Adrenal gland (tissue), 12 donors: Measurements from ENCODE around the gene NRXN3. TPM values are rescaled to one million over a fixed set of nuclear protein-coding genes. Genes with fewer than 3 reads are reported as not detected.

Source experiments
- DNase-seq, 7 donors: peaks; one replicate each; pipeline ENCODE4 v3.0.0-alpha.2; 2019 to 2020
- H3K27ac ChIP-seq, 5 donors: fragments of 200-600 bp; sonication (generic) in 4 of 5; 1 replicate in 3 of 5; 2 replicates in 2 of 5; pipeline versions ENCODE4 v1.5.1 to v1.8.0; 2016 to 2020; ENCODE audit warnings: mild to moderate bottlenecking in 1 of 5
- H3K27me3 ChIP-seq: fragments of 200-600 bp; 2 replicates; pipeline ENCODE4 v1.8.0; 2021
- H3K36me3 ChIP-seq, 2 donors: fragments of 200-600 bp; replicated peaks in 1 of 2; 1 replicate in 1 of 2; 2 replicates in 1 of 2; pipeline versions ENCODE4 v1.5.1 to v1.8.0; 2018 to 2022
- H3K4me1 ChIP-seq, 2 donors: fragments of 200-600 bp; replicated peaks in 1 of 2; 1 replicate in 1 of 2; 2 replicates in 1 of 2; pipeline versions ENCODE4 v1.5.1 to v1.8.0; 2018 to 2021
- H3K4me3 ChIP-seq, 4 donors: fragments of 200-600 bp; sonication (generic) in 3 of 4; one replicate each; pipeline ENCODE4 v1.5.1; 2016 to 2018
- H3K9me3 ChIP-seq, 3 donors: fragments of 200-600 bp; sonication (generic) in 1 of 3; replicated peaks in 1 of 3; 1 replicate in 2 of 3; 2 replicates in 1 of 3; pipeline versions ENCODE4 v1.5.1 to v1.8.0; 2016 to 2021
- POLR2A ChIP-seq, 2 donors: fragments of 450-650 bp; IDR thresholded peaks; one replicate each; pipeline ENCODE4 v1.6.1; 2017; ENCODE audit warnings: antibody characterized with exemption in 2 of 2, mild to moderate bottlenecking in 2 of 2, moderate library complexity in 1 of 2
- WGBS, 4 donors: extraction: QIAGEN DNeasy Blood & Tissue Kit in 2 of 4; methylation state at CpG; one replicate each; pipeline versions ENCODE4 v1.1.5 to v1.1.7; 2013 to 2017; 5-methylcytosine and 5-hydroxymethylcytosine counted together
- intact Hi-C, 2 donors: fragments of 100-400 bp; cut with DNase I; formaldehyde crosslinking; loops; one replicate each; pipeline versions ENCODE4 v1.14.1 to v1.15.0; 2022 to 2023
- polyA plus RNA-seq, 3 donors: library from polyadenylated mRNA; stranded (reverse); fragments of 200-250 nt in 2 of 3; fragments of 350-450 nt in 1 of 3; fragmentation: Illumina TruSeq in 1 of 3; extraction: RNeasy Lipid Tissue Mini Kit (QIAGEN cat#74804) in 1 of 3; gene quantifications; one replicate each; pipeline ENCODE4 v1.2.3, GENCODE V29; 2013 to 2014
- total RNA-seq, 9 donors: library from RNA; depleted of rRNA in 4 of 9; stranded (reverse); fragments of >200 nt in 4 of 9; fragments of 120-200 nt in 1 of 9; fragmentation: NEBNext Ultra II Directional in 1 of 9; extraction: Animal tissue kit (Norgen Biotek cat#: 25700) in 1 of 9; gene quantifications; one replicate each; pipeline versions ENCODE4 v1.1.0 to v1.2.4, GENCODE V29; 2013 to 2023
- TF ChIP-seq, protein P1 (sequence below), 6 experiments: fragments of 450-650 bp in 4 of 6; fragments of 200-600 bp in 2 of 6; sonication (generic) in 1 of 6; IDR thresholded peaks; 1 replicate in 5 of 6; 2 replicates in 1 of 6; pipeline versions ENCODE4 v1.5.1 to v1.8.0; 2016 to 2021; ENCODE audit warnings: antibody characterized with exemption in 6 of 6, mild to moderate bottlenecking in 2 of 6, moderate library complexity in 1 of 6
- donor health status: healthy with polysubstance abuse.
- donor health status: Bipolar disorder and iron deficiency.
- donor health status: DM: yes; HTN: yes; CAD: no.
- donor health status: DM: no; HTN: no; CAD: no.
- donor health status: DM: no; HTN: no; CAD: no.
- donor health status: DM: yes; HTN: yes; CAD: no.

The NRXN3 gene
- total and polyA plus RNA-seq, 12 donors, result 0.09 to 8.5 (median 1.6) TPM

GRCh38 chr14:78885884-78886283 lies 715.7 kb downstream of the NRXN3 start:
- intact Hi-C loops, result no loop called here

GRCh38 chr14:78897443-78897842 lies 727.3 kb downstream of the NRXN3 start:
- H3K4me1 ChIP-seq, result no peaks in the 10 kb centered on the region
- no peaks in the 10 kb centered on the region for H3K9me3 ChIP-seq
- intact Hi-C loops, result no loop called here
- TF ChIP-seq, protein P1, sequence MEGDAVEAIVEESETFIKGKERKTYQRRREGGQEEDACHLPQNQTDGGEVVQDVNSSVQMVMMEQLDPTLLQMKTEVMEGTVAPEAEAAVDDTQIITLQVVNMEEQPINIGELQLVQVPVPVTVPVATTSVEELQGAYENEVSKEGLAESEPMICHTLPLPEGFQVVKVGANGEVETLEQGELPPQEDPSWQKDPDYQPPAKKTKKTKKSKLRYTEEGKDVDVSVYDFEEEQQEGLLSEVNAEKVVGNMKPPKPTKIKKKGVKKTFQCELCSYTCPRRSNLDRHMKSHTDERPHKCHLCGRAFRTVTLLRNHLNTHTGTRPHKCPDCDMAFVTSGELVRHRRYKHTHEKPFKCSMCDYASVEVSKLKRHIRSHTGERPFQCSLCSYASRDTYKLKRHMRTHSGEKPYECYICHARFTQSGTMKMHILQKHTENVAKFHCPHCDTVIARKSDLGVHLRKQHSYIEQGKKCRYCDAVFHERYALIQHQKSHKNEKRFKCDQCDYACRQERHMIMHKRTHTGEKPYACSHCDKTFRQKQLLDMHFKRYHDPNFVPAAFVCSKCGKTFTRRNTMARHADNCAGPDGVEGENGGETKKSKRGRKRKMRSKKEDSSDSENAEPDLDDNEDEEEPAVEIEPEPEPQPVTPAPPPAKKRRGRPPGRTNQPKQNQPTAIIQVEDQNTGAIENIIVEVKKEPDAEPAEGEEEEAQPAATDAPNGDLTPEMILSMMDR (IDR thresholded peaks at IDR 0.05), result no peak
- no peak for TF ChIP-seq POLR2A (IDR thresholded peaks at IDR 0.05)
- WGBS, 4 donors, result 31 to 38% (median 35%) methylated on average over 2 of the region's 2 CpGs
- H3K27ac ChIP-seq, result no peak overlapping the region
- H3K36me3 ChIP-seq, result no peaks in the 10 kb centered on the region
- H3K4me3 ChIP-seq, result no peak overlapping the region
- DNase-seq, result no peak
- H3K27me3 ChIP-seq, result no peaks in the 10 kb centered on the region

More at GRCh38 chr14:78885884-78886283, 715.7 kb downstream of the NRXN3 start:
- no peaks in the 10 kb centered on the region for H3K9me3 ChIP-seq
- H3K27ac ChIP-seq, result no peak overlapping the region
- H3K27me3 ChIP-seq, result no peaks in the 10 kb centered on the region
- no peak for DNase-seq
- H3K4me1 ChIP-seq, result no peaks in the 10 kb centered on the region
- H3K4me3 ChIP-seq, result no peak overlapping the region
- TF ChIP-seq POLR2A (IDR thresholded peaks at IDR 0.05), result no peak
- TF ChIP-seq, protein P1 (IDR thresholded peaks at IDR 0.05), result no peak
- no peaks in the 10 kb centered on the region for H3K36me3 ChIP-seq

DNA sequence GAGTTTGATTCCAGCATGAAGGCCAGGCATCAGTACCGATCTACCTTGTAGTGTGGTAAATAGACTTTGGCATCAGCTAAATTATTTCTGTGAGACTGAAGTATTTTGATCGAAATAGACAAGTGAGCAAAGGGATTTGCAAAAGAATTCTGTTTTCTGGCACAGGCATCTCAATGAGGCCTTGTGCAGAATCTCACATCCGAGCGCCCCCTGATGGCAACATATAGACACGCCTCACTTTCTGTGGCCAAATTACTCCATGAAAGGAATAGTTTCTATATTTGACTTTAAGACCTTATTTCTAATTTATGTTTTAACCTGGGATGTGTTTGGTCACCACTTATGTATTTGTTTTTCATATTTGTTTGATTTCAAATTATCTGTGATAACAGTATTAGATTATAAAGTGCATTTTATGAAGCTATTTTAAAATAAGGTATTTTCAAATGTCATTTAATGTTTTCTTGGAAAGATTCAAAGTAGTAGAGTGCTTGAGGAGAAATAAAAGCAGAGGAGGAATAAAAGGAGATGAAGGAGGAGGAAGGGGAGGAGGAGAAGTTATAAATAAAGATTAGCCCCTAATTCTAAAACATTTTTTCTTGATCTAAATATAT lies 731.9 kb downstream of the NRXN3 start:
- H3K4me3 ChIP-seq, result no peak overlapping the region
- TF ChIP-seq, protein P1 (IDR thresholded peaks at IDR 0.05), result peak in 5 of 6 experiments; percentile 16 to 52 (median 22)
- TF ChIP-seq POLR2A (IDR thresholded peaks at IDR 0.05), result no peak
- peak; percentile 17 to 56 (median 42) for DNase-seq
- H3K27ac ChIP-seq, result no peak overlapping the region
- no peaks in the 10 kb centered on the region for H3K36me3 ChIP-seq
- H3K4me1 ChIP-seq, result no peaks in the 10 kb centered on the region
- intact Hi-C loops, result no loop called here
- no peaks in the 10 kb centered on the region for H3K27me3 ChIP-seq
- H3K9me3 ChIP-seq, result no peaks in the 10 kb centered on the region
- 4 to 9% (median 6%) methylated on average over 5 of the region's 5 CpGs for WGBS, 4 donors

DNA sequence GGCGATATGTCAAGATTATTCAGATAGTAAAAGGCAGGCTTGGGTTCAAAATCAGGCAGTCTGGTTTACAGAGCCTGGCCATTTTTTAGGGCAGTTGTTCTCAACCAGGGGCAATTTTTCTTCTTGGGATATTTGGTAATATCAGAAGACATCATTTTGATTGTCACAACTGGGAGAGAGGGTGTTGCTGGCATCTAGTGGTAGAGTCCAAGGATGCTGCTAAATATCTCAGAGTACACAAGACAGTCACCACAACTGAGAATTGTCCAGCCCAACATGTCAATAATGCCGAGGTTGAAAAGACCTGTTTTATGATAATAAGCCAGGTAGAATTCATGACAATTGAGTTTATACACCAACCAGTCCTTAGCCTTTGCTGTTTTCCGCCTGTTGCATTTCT lies 733.9 kb downstream of the NRXN3 start:
- no peaks in the 10 kb centered on the region for H3K9me3 ChIP-seq
- H3K36me3 ChIP-seq, result no peaks in the 10 kb centered on the region
- intact Hi-C loops, result no loop called here
- no peak for DNase-seq
- TF ChIP-seq, protein P1 (IDR thresholded peaks at IDR 0.05), result no peak
- TF ChIP-seq POLR2A (IDR thresholded peaks at IDR 0.05), result no peak
- no peaks in the 10 kb centered on the region for H3K4me1 ChIP-seq
- no peak overlapping the region for H3K4me3 ChIP-seq
- H3K27me3 ChIP-seq, result no peaks in the 10 kb centered on the region
- WGBS, 4 donors, result 61 to 79% (median 72%) methylated on average over 3 of the region's 3 CpGs
- no peak overlapping the region for H3K27ac ChIP-seq
